Skeletal muscle satellite cell (primary cell): ENCODE measurements around the gene IMMP2L.

Source experiments
- H3K27me3 ChIP-seq: 2 replicates; pipeline ENCODE4 v1.7.0; 2013; ENCODE audit warnings: low read length; ENCODE audit not compliant: control insufficient read depth, insufficient read depth
- H3K36me3 ChIP-seq: 2 replicates; pipeline ENCODE4 v1.7.0; 2013; ENCODE audit warnings: mild to moderate bottlenecking, control low read depth, low read length; ENCODE audit not compliant: insufficient read depth
- H3K4me1 ChIP-seq: 2 replicates; pipeline ENCODE4 v1.7.0; 2013; ENCODE audit warnings: low read length; ENCODE audit not compliant: control insufficient read depth, insufficient read depth
- H3K4me2 ChIP-seq: 2 replicates; pipeline ENCODE4 v1.7.0; 2013; ENCODE audit warnings: mild to moderate bottlenecking, low read length
- H3K4me3 ChIP-seq: 2 replicates; pipeline ENCODE4 v1.7.0; 2013; ENCODE audit warnings: low read length
- H3K9ac ChIP-seq: 2 replicates; pipeline ENCODE4 v1.7.0; 2013; ENCODE audit warnings: mild to moderate bottlenecking, low read depth, low read length, moderate library complexity
- H3K9me3 ChIP-seq: replicated peaks from 2 replicates; pipeline ENCODE4 v1.7.0; 2013; ENCODE audit warnings: mild to moderate bottlenecking, control low read depth, low read length

Gene IMMP2L

GRCh38 chr7:111101856-111102646, 460.2 kb downstream of the IMMP2L start:
- Histone ChIP-seq H3K9me3 (no peaks in the 10 kb centered on the region), H3K9ac (no peak overlapping the region), H3K4me1 (no peaks in the 10 kb centered on the region), H3K4me2 (no peak overlapping the region), H3K4me3 (no peak overlapping the region), H3K36me3 (no peaks in the 10 kb centered on the region), H3K27me3 (no peaks in the 10 kb centered on the region)

- Histone ChIP-seq H3K4me2 (no peak overlapping the region), H3K9me3 (no peaks in the 10 kb centered on the region), H3K36me3 (no peaks in the 10 kb centered on the region), H3K4me1 (no peaks in the 10 kb centered on the region), H3K4me3 (no peak overlapping the region), H3K9ac (no peak overlapping the region), H3K27me3 (no peaks in the 10 kb centered on the region)
Measured at GRCh38 chr7:111098926-111099250, 463.4 kb downstream of the IMMP2L start.

GRCh38 chr7:111098011-111098925, 464.0 kb downstream of the IMMP2L start:
- Histone ChIP-seq H3K4me3 (no peak overlapping the region), H3K4me1 (no peaks in the 10 kb centered on the region), H3K27me3 (no peaks in the 10 kb centered on the region)

GRCh38 chr7:111096997-111097396, 465.3 kb downstream of the IMMP2L start:
- no peaks in the 10 kb centered on the region for H3K36me3 ChIP-seq
- no peaks in the 10 kb centered on the region for H3K27me3 ChIP-seq
- H3K4me2 ChIP-seq, result no peak overlapping the region
- H3K4me1 ChIP-seq, result no peaks in the 10 kb centered on the region
- no peaks in the 10 kb centered on the region for H3K9me3 ChIP-seq
- H3K4me3 ChIP-seq, result no peak overlapping the region
- no peak overlapping the region for H3K9ac ChIP-seq

More at GRCh38 chr7:111098011-111098925, 464.0 kb downstream of the IMMP2L start:
- no peak overlapping the region for H3K4me2 ChIP-seq
- no peaks in the 10 kb centered on the region for H3K9me3 ChIP-seq
- H3K36me3 ChIP-seq, result no peaks in the 10 kb centered on the region
- H3K9ac ChIP-seq, result no peak overlapping the region

GRCh38 chr7:111094419-111094818, 467.9 kb downstream of the IMMP2L start:
- Histone ChIP-seq H3K9me3 (no peaks in the 10 kb centered on the region), H3K27me3 (no peaks in the 10 kb centered on the region), H3K4me1 (no peaks in the 10 kb centered on the region), H3K4me2 (no peak overlapping the region), H3K36me3 (no peaks in the 10 kb centered on the region), H3K9ac (no peak overlapping the region), H3K4me3 (no peak overlapping the region)

GRCh38 chr7:111093496-111093895, 468.8 kb downstream of the IMMP2L start:
- Histone ChIP-seq H3K9ac (no peak overlapping the region), H3K36me3 (no peaks in the 10 kb centered on the region), H3K9me3 (no peaks in the 10 kb centered on the region), H3K4me3 (no peak overlapping the region), H3K4me2 (no peak overlapping the region), H3K4me1 (no peaks in the 10 kb centered on the region), H3K27me3 (no peaks in the 10 kb centered on the region)

GRCh38 chr7:111092406-111093236, 469.7 kb downstream of the IMMP2L start:
- H3K4me1 ChIP-seq, result no peaks in the 10 kb centered on the region
- H3K4me3 ChIP-seq, result no peak overlapping the region
- H3K36me3 ChIP-seq, result no peaks in the 10 kb centered on the region
- H3K9ac ChIP-seq, result no peak overlapping the region
- H3K4me2 ChIP-seq, result no peak overlapping the region
- H3K9me3 ChIP-seq, result no peaks in the 10 kb centered on the region
- H3K27me3 ChIP-seq, result no peaks in the 10 kb centered on the region

GRCh38 chr7:111091593-111092358, 470.5 kb downstream of the IMMP2L start:
- Histone ChIP-seq H3K36me3 (no peaks in the 10 kb centered on the region), H3K27me3 (no peaks in the 10 kb centered on the region), H3K4me2 (no peak overlapping the region), H3K9me3 (no peaks in the 10 kb centered on the region), H3K9ac (no peak overlapping the region), H3K4me1 (no peaks in the 10 kb centered on the region), H3K4me3 (no peak overlapping the region)

- Histone ChIP-seq H3K9ac (no peak within 1 kb of the TSS), H3K4me3 (no peak within 1 kb of the TSS), H3K4me2 (peak within 1 kb of the TSS; percentile 43), H3K4me1 (no peaks in the 10 kb centered on the region), H3K27me3 (no peaks in the 10 kb centered on the region), H3K9me3 (no peaks in the 10 kb centered on the region), H3K36me3 (no peaks in the 10 kb centered on the region)
Measured at GRCh38 chr7:111090846-111091245, 471.4 kb downstream of the IMMP2L start, which contains the start of gene LRRN3. TSS of gene LRRN3 (plus strand) at chr7:111091127. CDS start at chr7:111122773, 31,646 bp downstream.

GRCh38 chr7:111089822-111090426, 472.4 kb downstream of the IMMP2L start:
- Histone ChIP-seq H3K9me3 (no peaks in the 10 kb centered on the region), H3K4me3 (no peak overlapping the region), H3K4me1 (no peaks in the 10 kb centered on the region), H3K27me3 (no peaks in the 10 kb centered on the region), H3K4me2 (no peak overlapping the region), H3K9ac (no peak overlapping the region), H3K36me3 (no peaks in the 10 kb centered on the region)
